ENCODE results near the gene LRMDA.
"Not testable (repeated sequence)": the region's sequence is repeated elsewhere in the genome, so short reads cannot be mapped to it uniquely, and the experiment has no call there.

LRMDA gene

GRCh38 chr10:76055963-76056362 is 624.5 kb downstream of the LRMDA start:
- intact Hi-C loops (cut with micrococcal nuclease): no loop called here
- no peaks in the 10 kb centered on the region for H3K27me3 Mint-ChIP-seq
- no peak overlapping the region for H3K4me3 Mint-ChIP-seq
- peaks cover 29% of the 10 kb centered on the region for H3K9me3 Mint-ChIP-seq
- H3K36me3 Mint-ChIP-seq (ENCODE audit: low read depth): peaks cover 71% of the 10 kb centered on the region
- H3K27ac Mint-ChIP-seq: no peak overlapping the region
- no peaks in the 10 kb centered on the region for H3K4me1 Mint-ChIP-seq (ENCODE audit: low read depth)

- H3K36me3 Mint-ChIP-seq (ENCODE audit: low read depth): peaks cover 45% of the 10 kb centered on the region
- H3K27me3 Mint-ChIP-seq; H3K27ac Mint-ChIP-seq; H3K4me3 Mint-ChIP-seq; H3K9me3 Mint-ChIP-seq; intact Hi-C loops (cut with micrococcal nuclease); H3K4me1 Mint-ChIP-seq (ENCODE audit: low read depth): not testable (repeated sequence)
These were observed 629.6 kb downstream of the LRMDA start for GRCh38 chr10:76060993-76061392.

DNA sequence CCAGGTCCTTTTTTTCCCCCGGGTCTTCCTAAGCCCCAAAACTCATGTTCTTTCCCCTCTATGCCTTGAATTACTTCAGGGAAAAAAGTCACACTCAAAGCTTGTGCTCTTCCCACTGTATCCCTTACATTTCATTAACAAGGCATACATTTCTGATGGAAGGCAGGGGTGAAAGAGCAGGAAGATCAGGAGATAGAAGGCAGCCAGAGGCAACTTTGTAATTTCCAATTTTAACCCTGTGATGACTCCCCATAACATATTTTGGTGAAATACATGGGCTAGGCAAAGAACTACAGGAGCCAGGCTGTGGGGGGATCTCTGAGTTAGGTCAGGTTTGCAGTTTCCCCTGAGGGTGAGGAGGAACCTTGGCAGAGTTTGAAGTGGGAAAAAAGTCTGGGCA is 635.0 kb downstream of the LRMDA start:
- H3K4me3 Mint-ChIP-seq: no peak overlapping the region
- intact Hi-C loops (cut with micrococcal nuclease): no loop called here
- peaks cover 22% of the 10 kb centered on the region for H3K36me3 Mint-ChIP-seq (ENCODE audit: low read depth)
- H3K4me1 Mint-ChIP-seq (ENCODE audit: low read depth): no peaks in the 10 kb centered on the region
- no peak overlapping the region for H3K27ac Mint-ChIP-seq
- no peaks in the 10 kb centered on the region for H3K9me3 Mint-ChIP-seq
- H3K27me3 Mint-ChIP-seq: no peaks in the 10 kb centered on the region

DNA sequence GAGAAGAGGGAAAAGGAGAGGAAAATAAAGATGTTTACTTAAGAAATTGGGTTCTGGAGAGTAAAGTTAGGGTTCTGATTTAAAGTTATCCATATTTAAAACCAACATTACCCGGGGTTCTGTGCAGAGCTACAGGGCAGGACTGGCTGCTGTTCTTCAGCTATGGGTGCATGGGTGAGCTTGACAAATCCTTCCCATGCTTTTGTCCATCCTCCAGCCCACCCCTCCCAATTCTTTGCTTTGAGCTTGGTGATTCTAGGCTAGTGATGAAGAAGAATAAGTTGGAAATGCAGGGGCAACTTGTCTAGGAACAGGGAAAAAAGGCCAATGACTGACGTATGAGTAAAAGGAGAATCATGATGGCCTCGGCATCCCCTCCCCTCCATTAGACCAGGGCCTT is 636.0 kb downstream of the LRMDA start:
- no peaks in the 10 kb centered on the region for H3K4me1 Mint-ChIP-seq (ENCODE audit: low read depth)
- no peaks in the 10 kb centered on the region for H3K9me3 Mint-ChIP-seq
- no peak overlapping the region for H3K4me3 Mint-ChIP-seq
- no peak overlapping the region for H3K27ac Mint-ChIP-seq
- H3K27me3 Mint-ChIP-seq: no peaks in the 10 kb centered on the region
- intact Hi-C loops (cut with micrococcal nuclease): no loop called here
- H3K36me3 Mint-ChIP-seq (ENCODE audit: low read depth): peaks cover 22% of the 10 kb centered on the region

GRCh38 chr10:76068856-76069255 is 637.4 kb downstream of the LRMDA start:
- no peak overlapping the region for H3K27ac Mint-ChIP-seq
- no peaks in the 10 kb centered on the region for H3K4me1 Mint-ChIP-seq (ENCODE audit: low read depth)
- H3K9me3 Mint-ChIP-seq: no peaks in the 10 kb centered on the region
- H3K36me3 Mint-ChIP-seq (ENCODE audit: low read depth): peaks cover 19% of the 10 kb centered on the region
- intact Hi-C loops (cut with micrococcal nuclease): no loop called here
- H3K4me3 Mint-ChIP-seq: no peak overlapping the region
- no peaks in the 10 kb centered on the region for H3K27me3 Mint-ChIP-seq

DNA sequence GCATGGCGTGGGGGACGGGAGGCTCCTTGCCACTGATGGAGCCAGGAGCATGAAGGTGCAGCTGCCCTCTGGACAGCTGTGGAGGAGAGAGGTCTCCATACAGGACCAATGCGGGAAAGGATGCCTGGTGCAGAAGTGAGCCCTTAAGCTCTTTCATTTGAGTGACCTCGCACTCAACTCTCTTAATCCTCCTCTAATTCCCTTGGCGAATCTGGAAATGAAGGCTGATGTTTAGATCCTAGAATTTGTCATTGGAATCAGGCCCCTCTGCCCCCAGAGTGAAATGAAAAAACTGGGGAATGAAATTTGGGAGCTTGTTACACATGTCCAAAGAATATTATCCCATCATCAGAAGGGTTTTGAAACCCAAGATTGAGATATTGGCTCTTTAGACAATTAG is 639.5 kb downstream of the LRMDA start:
- Mint-ChIP-seq H3K9me3 (no peaks in the 10 kb centered on the region), H3K4me3 (no peak overlapping the region), H3K4me1 (ENCODE audit: low read depth) (no peaks in the 10 kb centered on the region), H3K27me3 (no peaks in the 10 kb centered on the region), H3K27ac (no peak overlapping the region), H3K36me3 (ENCODE audit: low read depth) (peaks cover 8% of the 10 kb centered on the region)
- intact Hi-C loops (cut with micrococcal nuclease): no loop called here

GRCh38 chr10:76071653-76072365 is 640.4 kb downstream of the LRMDA start:
- no peaks in the 10 kb centered on the region for H3K27me3 Mint-ChIP-seq
- intact Hi-C loops (cut with micrococcal nuclease): no loop called here
- no peak overlapping the region for H3K27ac Mint-ChIP-seq
- H3K36me3 Mint-ChIP-seq (ENCODE audit: low read depth): peaks cover 1% of the 10 kb centered on the region
- H3K9me3 Mint-ChIP-seq: no peaks in the 10 kb centered on the region
- H3K4me1 Mint-ChIP-seq (ENCODE audit: low read depth): no peaks in the 10 kb centered on the region
- H3K4me3 Mint-ChIP-seq: no peak overlapping the region

DNA sequence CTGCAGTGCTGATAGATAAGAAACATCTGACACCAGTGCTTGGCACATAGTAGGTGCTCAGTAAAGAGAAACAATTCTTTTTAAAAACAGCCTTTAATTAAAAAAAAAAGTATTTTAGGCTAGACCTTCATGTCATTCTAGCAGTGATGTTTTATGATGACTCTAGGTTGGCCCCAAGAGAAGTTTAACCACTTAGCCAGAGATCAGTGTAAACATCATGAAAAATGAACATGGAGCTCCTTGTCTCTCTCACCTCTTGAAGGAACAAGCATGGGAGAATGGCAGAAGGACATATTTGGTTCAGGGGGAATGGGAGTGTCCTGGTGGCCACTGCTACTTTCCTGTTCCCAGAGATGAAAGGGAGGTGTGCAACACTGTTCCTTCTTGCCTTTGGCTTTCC is 641.0 kb downstream of the LRMDA start:
- H3K4me1 Mint-ChIP-seq (ENCODE audit: low read depth): no peaks in the 10 kb centered on the region
- H3K9me3 Mint-ChIP-seq: no peaks in the 10 kb centered on the region
- H3K27me3 Mint-ChIP-seq: no peaks in the 10 kb centered on the region
- intact Hi-C loops (cut with micrococcal nuclease): no loop called here
- no peak overlapping the region for H3K4me3 Mint-ChIP-seq
- H3K27ac Mint-ChIP-seq: no peak overlapping the region
- no peaks in the 10 kb centered on the region for H3K36me3 Mint-ChIP-seq (ENCODE audit: low read depth)

DNA sequence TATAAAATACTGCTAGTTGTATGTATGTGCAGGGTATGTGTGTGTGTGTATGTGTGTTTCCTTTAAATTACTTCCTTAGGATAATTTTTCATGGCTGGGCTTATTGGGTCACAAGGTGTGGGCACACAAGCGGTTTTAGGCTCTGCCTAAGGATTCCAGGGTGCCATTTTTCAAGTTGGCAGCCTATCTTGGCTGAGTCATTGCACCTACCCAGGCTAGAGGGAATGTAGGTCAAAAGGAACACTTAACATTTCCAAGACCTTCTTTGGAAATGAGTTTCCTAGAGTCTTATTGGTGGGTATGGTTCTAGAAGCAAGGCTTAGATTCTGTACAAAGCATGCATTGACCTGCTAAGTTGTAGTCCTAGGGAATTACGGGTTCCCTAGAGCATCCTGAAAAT is 642.1 kb downstream of the LRMDA start:
- Mint-ChIP-seq H3K27ac (no peak overlapping the region), H3K9me3 (no peaks in the 10 kb centered on the region), H3K4me1 (ENCODE audit: low read depth) (no peaks in the 10 kb centered on the region), H3K36me3 (ENCODE audit: low read depth) (no peaks in the 10 kb centered on the region), H3K4me3 (no peak overlapping the region), H3K27me3 (no peaks in the 10 kb centered on the region)
- intact Hi-C loops (cut with micrococcal nuclease): no loop called here

DNA sequence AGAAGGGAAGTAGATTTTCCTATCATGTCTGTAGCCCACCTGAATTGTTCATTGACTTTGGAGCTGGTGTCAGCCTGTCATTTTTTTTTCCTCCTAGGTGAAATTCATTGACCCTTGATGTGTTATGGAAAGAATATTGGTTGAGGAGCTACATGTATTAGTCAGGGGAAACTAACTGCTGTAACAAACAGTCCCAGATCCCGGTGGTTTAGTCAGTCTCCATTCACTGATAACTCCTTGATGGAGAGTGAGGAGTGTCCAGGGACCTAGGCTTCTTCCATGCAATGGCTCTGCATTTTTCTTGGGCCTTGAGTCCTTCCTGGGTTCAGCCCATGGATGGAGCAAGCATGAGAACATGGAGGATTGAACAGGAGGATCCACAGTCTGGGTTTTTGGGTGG is 643.2 kb downstream of the LRMDA start:
- no peaks in the 10 kb centered on the region for H3K27me3 Mint-ChIP-seq
- H3K36me3 Mint-ChIP-seq (ENCODE audit: low read depth): no peaks in the 10 kb centered on the region
- intact Hi-C loops (cut with micrococcal nuclease): no loop called here
- H3K4me1 Mint-ChIP-seq (ENCODE audit: low read depth): no peaks in the 10 kb centered on the region
- no peak overlapping the region for H3K4me3 Mint-ChIP-seq
- H3K27ac Mint-ChIP-seq: no peak overlapping the region
- H3K9me3 Mint-ChIP-seq: no peaks in the 10 kb centered on the region

DNA sequence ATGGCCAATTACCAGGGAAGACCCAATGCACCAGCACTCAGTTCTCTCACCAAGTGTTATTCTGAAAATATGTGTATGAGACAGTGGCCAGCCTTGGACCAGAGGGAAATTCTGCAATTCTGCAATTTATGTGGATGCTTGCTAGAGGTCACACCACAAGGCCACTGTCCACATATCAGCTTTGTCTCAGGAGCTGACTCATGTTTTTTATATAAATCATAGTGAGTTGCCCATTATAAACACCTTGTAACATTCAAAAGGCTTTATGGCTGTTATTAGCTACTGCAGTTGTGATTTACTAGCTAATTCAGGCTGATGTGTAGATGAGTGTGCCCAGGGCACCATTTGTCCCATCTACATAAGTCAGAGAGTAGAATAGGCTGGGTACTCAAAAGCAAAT is 649.0 kb downstream of the LRMDA start:
- Mint-ChIP-seq H3K9me3 (no peaks in the 10 kb centered on the region), H3K4me1 (ENCODE audit: low read depth) (peaks cover under 1% of the 10 kb centered on the region), H3K36me3 (ENCODE audit: low read depth) (peaks cover 5% of the 10 kb centered on the region), H3K4me3 (no peak overlapping the region), H3K27me3 (no peaks in the 10 kb centered on the region), H3K27ac (no peak overlapping the region)
- intact Hi-C loops (cut with micrococcal nuclease): no loop called here

GRCh38 chr10:76080991-76081390 is 649.6 kb downstream of the LRMDA start:
- H3K27ac Mint-ChIP-seq: no peak overlapping the region
- no peaks in the 10 kb centered on the region for H3K9me3 Mint-ChIP-seq
- intact Hi-C loops (cut with micrococcal nuclease): no loop called here
- peaks cover 6% of the 10 kb centered on the region for H3K4me1 Mint-ChIP-seq (ENCODE audit: low read depth)
- H3K4me3 Mint-ChIP-seq: no peak overlapping the region
- H3K36me3 Mint-ChIP-seq (ENCODE audit: low read depth): peaks cover 10% of the 10 kb centered on the region
- no peaks in the 10 kb centered on the region for H3K27me3 Mint-ChIP-seq

DNA sequence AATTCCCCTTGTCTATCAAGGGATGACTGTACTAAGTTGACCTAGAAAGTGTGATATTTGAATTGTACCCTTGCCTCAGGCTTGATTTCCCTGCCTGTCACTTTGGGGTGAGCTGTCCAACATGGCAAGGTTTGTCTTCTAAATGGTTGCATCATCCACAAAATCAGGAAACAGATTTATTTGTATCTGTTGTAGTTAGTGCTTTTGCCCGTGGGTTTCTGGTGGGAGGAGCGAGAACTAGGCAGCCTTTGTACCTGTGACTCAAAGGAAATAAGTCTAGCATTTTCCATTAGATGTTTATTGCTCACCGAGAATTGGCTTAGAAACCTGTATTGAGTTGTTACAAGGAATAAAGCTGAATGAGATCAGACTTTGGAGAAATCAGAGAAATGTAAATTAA is 650.8 kb downstream of the LRMDA start:
- no peaks in the 10 kb centered on the region for H3K27me3 Mint-ChIP-seq
- intact Hi-C loops (cut with micrococcal nuclease): no loop called here
- no peak overlapping the region for H3K4me3 Mint-ChIP-seq
- H3K4me1 Mint-ChIP-seq (ENCODE audit: low read depth): peaks cover 16% of the 10 kb centered on the region
- H3K9me3 Mint-ChIP-seq: no peaks in the 10 kb centered on the region
- H3K36me3 Mint-ChIP-seq (ENCODE audit: low read depth): peaks cover 11% of the 10 kb centered on the region
- no peak overlapping the region for H3K27ac Mint-ChIP-seq

GRCh38 chr10:76082956-76083355 is 651.5 kb downstream of the LRMDA start:
- intact Hi-C loops (cut with micrococcal nuclease): no loop called here
- H3K27me3 Mint-ChIP-seq: no peaks in the 10 kb centered on the region
- H3K4me3 Mint-ChIP-seq: no peak overlapping the region
- H3K4me1 Mint-ChIP-seq (ENCODE audit: low read depth): peaks cover 16% of the 10 kb centered on the region
- peaks cover 11% of the 10 kb centered on the region for H3K36me3 Mint-ChIP-seq (ENCODE audit: low read depth)
- no peaks in the 10 kb centered on the region for H3K9me3 Mint-ChIP-seq
- H3K27ac Mint-ChIP-seq: no peak overlapping the region

Data from dendritic cell treated with granulocyte-macrophage colony-stimulating factor and Interleukin-4, amounts not matched to agents 40 ng/mL and 50 ng/mL, for 4 days (primary cell).